CD4-positive, alpha-beta T cell treated with Interleukin-17A for 4 hours (primary cell): Measurements from ENCODE around the gene ANKRD10.
A peak's percentile ranks its signal among the peaks of the same experiment; 100 is the strongest.
"Not testable (repeated sequence)": the region's sequence is repeated elsewhere in the genome, so short reads cannot be mapped to it uniquely, and the experiment has no call there.

ENCODE experiments used
- DNase-seq: peaks from one replicate; pipeline ENCODE4 v3.0.0-alpha.2; 2020; ENCODE audit warnings: mixed read lengths

Gene ANKRD10

GRCh38 chr13:110915057-110915873, at the start of gene ANKRD10:
TSS of gene ANKRD10 (minus strand) at chr13:110915069. CDS start at chr13:110914934, 135 bp downstream.
- DNase-seq = peak; percentile 96

DNA sequence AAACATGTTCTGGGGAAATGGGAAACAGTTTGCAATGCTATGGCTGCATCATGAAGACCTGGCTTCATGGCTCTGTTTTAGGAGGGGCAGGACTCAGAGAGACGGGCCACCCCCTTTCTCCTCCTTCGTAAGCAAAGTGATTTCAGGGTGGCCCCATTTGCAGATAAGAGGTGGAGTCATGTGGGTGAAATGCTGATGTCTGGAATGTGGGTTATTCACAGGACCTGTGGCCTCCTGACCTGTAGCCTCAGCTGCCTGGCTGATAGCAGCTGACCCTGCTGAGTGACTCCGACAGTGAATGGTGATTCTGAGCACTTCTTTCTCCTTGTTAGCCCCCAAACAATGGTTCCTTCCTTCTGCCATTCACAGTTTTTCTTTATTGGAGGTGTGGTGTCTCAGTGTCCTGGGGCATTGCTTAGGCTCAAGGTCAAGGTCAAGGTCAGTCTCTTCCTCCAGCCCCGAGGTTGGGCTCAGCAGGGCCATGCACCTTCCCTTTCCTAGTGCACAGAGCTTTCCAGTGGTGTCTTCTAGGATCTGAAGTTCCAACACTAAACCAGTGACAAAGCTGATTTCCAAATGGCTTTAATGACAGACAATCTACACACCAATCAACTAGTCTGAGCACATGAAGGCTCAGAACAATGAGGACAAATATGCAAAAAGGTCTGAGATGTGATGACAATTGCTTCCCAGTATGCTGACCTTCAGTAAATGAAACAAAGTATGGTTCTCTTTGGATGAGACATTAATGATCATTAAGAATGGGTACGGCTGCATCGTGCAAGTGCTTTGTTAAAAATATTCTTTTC, 49.6 kb upstream of the ANKRD10 start:
- no peak for DNase-seq

DNA sequence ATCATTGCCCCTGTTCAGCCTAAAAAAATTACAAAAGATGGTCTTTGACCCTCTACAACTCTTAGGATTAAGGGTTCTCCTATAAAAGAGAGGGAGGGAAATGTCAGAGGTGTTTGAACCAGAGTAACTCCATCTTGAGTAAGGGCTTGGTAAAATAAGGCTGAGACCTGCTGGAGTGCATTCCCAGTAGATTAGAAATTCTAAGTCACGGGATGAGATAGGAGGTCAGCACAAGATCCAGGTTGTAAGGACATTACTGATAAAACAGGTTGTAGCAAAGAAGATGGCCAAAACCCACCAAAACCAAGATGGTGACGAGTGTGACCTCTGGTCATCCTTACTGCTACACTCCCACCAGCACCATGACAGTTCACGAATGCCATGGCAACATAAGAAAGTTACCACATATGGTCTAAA, 48.7 kb upstream of the ANKRD10 start:
- no peak for DNase-seq

- DNase-seq = no peak
These were observed 47.1 kb upstream of the ANKRD10 start for GRCh38 chr13:110961959-110962358.

GRCh38 chr13:110960204-110960603, 45.3 kb upstream of the ANKRD10 start:
- no peak for DNase-seq

GRCh38 chr13:110957931-110958330, 43.1 kb upstream of the ANKRD10 start:
- no peak for DNase-seq

- no peak for DNase-seq
These were observed 42.5 kb upstream of the ANKRD10 start for GRCh38 chr13:110957181-110957884.

- DNase-seq = not testable (repeated sequence)
These were observed 41.3 kb upstream of the ANKRD10 start for GRCh38 chr13:110956216-110956615.

DNA sequence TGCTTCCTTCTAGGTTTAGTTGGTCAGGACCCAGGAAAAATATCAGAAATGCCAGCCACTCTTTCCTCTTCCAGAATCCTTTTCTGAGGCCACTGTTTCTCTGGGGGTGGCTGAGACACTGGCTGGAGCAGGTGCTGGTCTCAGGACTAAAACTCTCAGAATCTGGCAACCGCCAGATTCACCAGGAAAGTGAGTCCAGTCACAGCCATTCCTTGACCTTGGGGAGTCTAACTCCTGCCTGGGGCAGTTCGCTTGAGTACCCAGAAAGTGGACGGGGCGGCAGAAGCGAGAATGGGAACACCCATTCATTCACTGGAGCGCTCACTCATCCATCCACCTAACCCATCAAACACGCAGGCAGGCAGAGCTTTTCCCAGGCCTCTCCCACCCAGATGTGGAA, 40.7 kb upstream of the ANKRD10 start:
- not testable (repeated sequence) for DNase-seq

- not testable (repeated sequence) for DNase-seq
These were observed 40.2 kb upstream of the ANKRD10 start for GRCh38 chr13:110955072-110955503.

GRCh38 chr13:110954533-110954920, 39.7 kb upstream of the ANKRD10 start:
- not testable (repeated sequence) for DNase-seq

GRCh38 chr13:110953833-110954532, 39.1 kb upstream of the ANKRD10 start:
- DNase-seq = no peak

- DNase-seq = no peak
These were observed 38.5 kb upstream of the ANKRD10 start for GRCh38 chr13:110953416-110953815.

GRCh38 chr13:110952135-110952534, 37.3 kb upstream of the ANKRD10 start:
- DNase-seq = not testable (repeated sequence)

DNA sequence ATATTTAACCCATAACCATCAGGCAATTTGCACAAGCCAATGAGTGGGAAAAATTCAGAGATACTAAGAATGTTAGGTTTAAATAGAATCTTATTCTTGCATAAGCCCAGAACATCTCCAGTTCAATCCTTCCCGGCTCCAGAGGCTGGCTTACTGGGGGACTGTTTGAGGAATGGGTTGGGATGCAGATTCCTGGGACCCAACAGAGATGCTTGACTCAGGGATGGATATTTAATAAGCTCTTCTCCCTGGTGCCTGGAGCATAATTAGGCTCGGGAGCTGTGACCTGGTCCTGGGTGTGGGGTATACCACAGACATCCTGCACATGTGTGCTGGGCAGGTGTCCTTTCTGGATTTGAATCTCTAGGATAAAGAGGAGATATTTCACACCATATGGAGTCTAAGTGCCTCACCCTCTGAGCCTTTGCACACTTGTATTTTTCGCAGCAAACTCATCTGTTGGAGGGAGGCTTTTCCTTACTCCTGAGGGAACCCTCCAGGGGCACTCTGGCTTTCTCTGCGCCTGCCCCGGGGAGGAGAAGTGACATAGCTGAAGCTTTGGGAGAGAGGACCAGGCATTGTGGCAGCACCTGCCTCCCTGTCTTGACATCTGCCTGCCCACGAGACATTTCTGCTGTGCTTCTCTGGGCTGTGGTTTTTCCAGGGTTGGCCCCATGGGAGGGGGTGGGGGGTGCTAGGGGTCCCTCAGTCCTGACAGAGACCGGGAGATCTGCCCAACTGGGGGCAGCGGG, 36.1 kb upstream of the ANKRD10 start:
- no peak for DNase-seq

DNA sequence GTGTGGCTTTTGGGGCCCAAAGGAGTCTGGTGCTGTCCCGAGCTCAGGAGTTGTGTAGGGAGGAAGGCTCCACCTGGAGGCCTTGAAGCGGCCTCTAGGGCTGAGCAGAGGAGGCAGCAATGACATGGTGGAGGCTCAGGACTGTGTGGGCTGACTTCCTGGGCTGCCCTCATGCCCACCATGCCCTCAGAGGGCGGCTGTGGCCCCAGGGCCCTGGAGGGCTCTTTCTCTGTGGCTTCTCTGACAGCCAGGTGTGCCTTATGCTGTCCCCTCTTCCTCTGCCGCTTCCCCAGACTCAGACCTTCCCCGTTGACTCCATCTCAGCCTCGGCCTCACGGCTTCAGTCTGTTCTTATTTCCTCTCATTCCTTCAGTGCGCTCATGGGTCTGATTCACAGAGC, 35.5 kb upstream of the ANKRD10 start:
- DNase-seq = no peak

DNA sequence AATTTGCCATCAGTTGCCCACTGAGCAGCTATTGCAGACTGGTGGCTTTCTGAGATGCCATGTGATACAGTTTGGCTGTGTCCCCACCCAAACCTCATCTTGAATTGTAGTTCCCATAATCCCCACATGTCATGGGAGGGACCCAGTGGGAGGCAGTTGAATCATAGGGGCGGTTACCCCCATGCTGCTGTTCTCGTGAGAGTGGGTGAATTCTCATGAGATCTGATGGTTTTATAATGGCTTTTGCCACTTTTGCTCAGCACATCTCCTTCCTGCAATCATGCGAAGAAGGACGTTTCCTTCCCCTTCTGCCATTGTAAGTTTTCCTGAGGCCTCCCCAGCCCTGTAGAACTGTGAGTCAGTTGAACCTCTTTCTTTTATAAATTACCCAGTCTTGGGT, 34.8 kb upstream of the ANKRD10 start:
- no peak for DNase-seq

DNA sequence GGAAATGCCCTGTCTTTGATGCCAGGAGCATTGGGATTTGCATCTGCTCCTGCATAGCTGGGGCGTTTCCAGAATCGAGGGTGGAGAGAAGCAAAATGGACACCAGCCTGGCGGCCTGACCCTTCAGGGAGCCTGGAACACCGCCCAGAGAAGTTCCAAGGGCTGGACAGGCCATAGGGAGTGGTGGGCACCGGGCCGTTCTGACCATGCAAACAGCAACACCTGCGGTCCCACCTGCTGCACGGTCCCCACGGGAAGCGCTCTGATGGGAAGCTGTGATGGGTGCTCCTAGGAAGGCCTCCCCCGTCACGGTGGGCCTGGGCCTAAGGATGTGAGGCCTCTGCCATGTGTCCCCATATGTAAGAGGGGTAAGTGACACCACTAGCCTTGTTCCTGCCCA, 34.2 kb upstream of the ANKRD10 start:
- DNase-seq = no peak

DNA sequence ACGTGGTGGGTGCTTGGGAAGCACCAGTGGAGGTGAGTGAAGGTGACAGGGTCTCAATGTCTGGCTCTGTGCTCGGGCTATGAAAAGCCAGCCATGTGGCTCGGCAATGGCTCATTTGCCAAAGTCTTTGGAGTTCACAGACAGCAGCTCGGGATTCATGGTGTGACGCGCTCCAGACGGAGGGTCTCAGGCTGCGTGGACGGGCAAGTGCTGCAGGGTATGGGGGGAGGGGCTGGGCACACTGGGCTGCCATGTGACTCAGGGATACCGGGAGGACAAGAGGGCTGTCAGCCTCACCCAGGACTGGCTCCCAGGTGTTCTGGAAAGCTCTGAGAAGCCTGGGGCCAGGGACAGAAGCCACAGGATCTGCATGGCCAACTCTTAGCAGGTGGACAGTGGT, 32.5 kb upstream of the ANKRD10 start:
- DNase-seq = not testable (repeated sequence)

GRCh38 chr13:110945928-110946570, 31.2 kb upstream of the ANKRD10 start:
- no peak for DNase-seq
